ENCODE measurements around the gene ZNF669.

- TF ChIP-seq POLR2A (IDR thresholded peaks at IDR 0.05; ENCODE audit: borderline replicate concordance, extremely low read depth, insufficient read depth, insufficient read length) (no peak), ZNF274 (IDR thresholded peaks at IDR 0.05; ENCODE audit: low read depth, low read length) (no peak), ZBTB33 (IDR thresholded peaks at IDR 0.05; ENCODE audit: extremely low read depth, insufficient replicate concordance, low read length) (no peak), CTCF (IDR thresholded peaks at IDR 0.05 in 2 of 3, conservative IDR thresholded peaks at IDR 0.05 in 1 of 3; ENCODE audit: borderline replicate concordance in 1 of 3, insufficient read depth in 1 of 3, low read depth in 2 of 3, low read length in 2 of 3) (no peak), CEBPB (IDR thresholded peaks at IDR 0.05; ENCODE audit: low read depth) (no peak), POLR2AphosphoS5 (IDR thresholded peaks at IDR 0.05; ENCODE audit: low read depth, low read length) (no peak)
These were observed 7.6 kb downstream of the ZNF669 start for GRCh38 chr1:247096544-247096943.

All from HCT116 (cell line).